OCI-LY3 (cell line): Measurements from ENCODE around the gene TMOD4.

Experiments
- CTCF ChIP-seq: fragments of 200-600, 300-600 bp; sonication (generic); IDR thresholded peaks from 2 replicates; pipeline ENCODE4 v1.5.1; 2014; ENCODE audit warnings: antibody characterized with exemption, low read length, low read depth
- EZH2phosphoT487 ChIP-seq: fragments of 200-600 bp; shearing (Covaris generic); IDR thresholded peaks from 2 replicates; pipeline ENCODE4 v1.6.1; 2018; ENCODE audit warnings: antibody characterized with exemption, mixed run types, low read depth

- TF ChIP-seq CTCF = no peak
- no peak for TF ChIP-seq EZH2phosphoT487
Observed at GRCh38 chr1:151213560-151213959, 37.8 kb upstream of the TMOD4 start.
